DND-41 (cell line): ENCODE data around the gene PSKH1.
A peak's percentile ranks its signal among the peaks of the same experiment; 100 is the strongest.

Source experiments
- ATAC-seq: fragments of 200-7000 bp; cut with Tn5 transposase; 3 replicates; pipeline ENCODE4 v1.9.1; 2021; ENCODE audit warnings: low read depth; ENCODE audit not compliant: insufficient read depth
- DNase-seq: peaks from one replicate; pipeline ENCODE4 v3.0.0-alpha.2; 2020
- H2AFZ ChIP-seq: 2 replicates; pipeline ENCODE4 v1.6.0; 2012; ENCODE audit warnings: low read depth, low read length
- H3K27ac ChIP-seq: 2 replicates; pipeline ENCODE4 v1.5.1; 2012; ENCODE audit warnings: low read length, inconsistent platforms
- H3K27me3 ChIP-seq: fragments of 200-600 bp; sonication (generic); 2 replicates; pipeline ENCODE4 v1.6.0; 2012; ENCODE audit warnings: low read length, mild to moderate bottlenecking, inconsistent platforms; ENCODE audit not compliant: insufficient read depth, poor library complexity
- H3K36me3 ChIP-seq: 2 replicates; pipeline ENCODE4 v1.5.1; 2012; ENCODE audit warnings: low read length, inconsistent platforms; ENCODE audit not compliant: insufficient read depth
- H3K4me1 ChIP-seq: 2 replicates; pipeline ENCODE4 v1.5.1; 2012; ENCODE audit warnings: mild to moderate bottlenecking, low read length; ENCODE audit not compliant: insufficient read depth
- H3K4me2 ChIP-seq: 2 replicates; pipeline ENCODE4 v1.6.0; 2012; ENCODE audit warnings: mild to moderate bottlenecking, moderate library complexity, low read length, inconsistent platforms; ENCODE audit not compliant: insufficient read depth
- H3K4me3 ChIP-seq, 2 experiments: fragments of 200-600 bp in 1 of 2; shearing (Covaris generic) in 1 of 2; 2 replicates each; pipeline ENCODE4 v1.5.1; 2012 to 2016; ENCODE audit warnings: inconsistent platforms in 2 of 2, low read length in 2 of 2, mild to moderate bottlenecking in 2 of 2, low read depth in 1 of 2, moderate library complexity in 1 of 2
- H3K79me2 ChIP-seq: 2 replicates; pipeline ENCODE4 v1.6.0; 2012; ENCODE audit warnings: low read length, inconsistent platforms; ENCODE audit not compliant: insufficient read depth
- H3K9ac ChIP-seq: 2 replicates; pipeline ENCODE4 v1.6.0; 2012; ENCODE audit warnings: low read depth, mild to moderate bottlenecking, inconsistent platforms, low read length, moderate library complexity
- H3K9me3 ChIP-seq: 2 replicates; pipeline ENCODE4 v1.5.1; 2012; ENCODE audit warnings: low read length, moderate library complexity, mild to moderate bottlenecking, inconsistent platforms; ENCODE audit not compliant: insufficient read depth, severe bottlenecking
- H4K20me1 ChIP-seq: 2 replicates; pipeline ENCODE4 v1.6.0; 2012; ENCODE audit warnings: low read length; ENCODE audit not compliant: insufficient read depth
- EZH2 ChIP-seq: IDR thresholded peaks from 3 replicates; pipeline ENCODE4 v1.6.1; 2012; ENCODE audit warnings: borderline replicate concordance, low read depth, mild to moderate bottlenecking, moderate library complexity, low read length, inconsistent platforms; ENCODE audit not compliant: severe bottlenecking
- TF ChIP-seq, protein P1 (sequence below): IDR thresholded peaks from 2 replicates; pipeline ENCODE4 v1.5.1; 2012; ENCODE audit warnings: borderline replicate concordance, low read length, moderate library complexity, mild to moderate bottlenecking; ENCODE audit not compliant: poor library complexity, severe bottlenecking; ENCODE audit errors: extremely low read depth

PSKH1 gene

DNA sequence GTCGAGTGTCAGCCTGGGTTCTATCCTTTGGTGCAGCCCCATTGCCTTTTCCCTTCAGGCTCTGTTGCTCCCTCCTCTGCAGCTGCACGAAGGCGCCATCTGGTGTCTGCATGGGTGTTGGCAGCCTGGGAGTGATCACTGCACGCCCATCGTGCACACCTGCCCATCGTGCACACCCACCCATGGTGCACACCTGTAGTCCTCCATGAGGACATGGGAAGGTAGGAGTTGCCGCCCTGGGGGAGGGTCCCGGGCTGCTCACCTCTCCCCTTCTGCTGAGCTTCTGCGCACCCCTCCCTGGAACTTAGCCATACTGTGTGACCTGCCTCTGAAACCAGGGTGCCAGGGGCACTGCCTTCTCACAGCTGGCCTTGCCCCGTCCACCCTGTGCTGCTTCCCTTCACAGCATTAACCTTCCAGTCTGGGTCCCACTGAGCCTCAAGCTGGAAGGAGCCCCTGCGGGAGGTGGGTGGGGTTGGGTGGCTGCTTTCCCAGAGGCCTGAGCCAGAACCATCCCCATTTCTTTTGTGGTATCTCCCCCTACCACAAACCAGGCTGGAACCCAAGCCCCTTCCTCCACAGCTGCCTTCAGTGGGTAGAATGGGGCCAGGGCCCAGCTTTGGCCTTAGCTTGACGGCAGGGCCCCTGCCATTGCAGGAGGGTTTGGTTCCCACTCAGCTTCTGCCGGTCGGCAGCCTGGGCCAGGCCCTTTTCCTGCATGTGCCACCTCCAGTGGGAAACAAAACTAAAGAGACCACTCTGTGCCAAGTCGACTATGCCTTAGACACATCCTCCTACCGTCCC, 35.7 kb downstream of the PSKH1 start:
- H3K4me2 ChIP-seq = no peak overlapping the region
- H3K4me1 ChIP-seq = no peaks in the 10 kb centered on the region
- ATAC-seq (peak; percentile 89), DNase-seq (peak; percentile 82)
- H3K27me3 ChIP-seq = no peaks in the 10 kb centered on the region
- H3K27ac ChIP-seq = no peak overlapping the region
- H3K9ac ChIP-seq = no peak overlapping the region
- H3K4me3 ChIP-seq = no peak overlapping the region
- H4K20me1 ChIP-seq = peaks cover 20% of the 10 kb centered on the region
- no peak overlapping the region for H2AFZ ChIP-seq
- TF ChIP-seq, protein P1, sequence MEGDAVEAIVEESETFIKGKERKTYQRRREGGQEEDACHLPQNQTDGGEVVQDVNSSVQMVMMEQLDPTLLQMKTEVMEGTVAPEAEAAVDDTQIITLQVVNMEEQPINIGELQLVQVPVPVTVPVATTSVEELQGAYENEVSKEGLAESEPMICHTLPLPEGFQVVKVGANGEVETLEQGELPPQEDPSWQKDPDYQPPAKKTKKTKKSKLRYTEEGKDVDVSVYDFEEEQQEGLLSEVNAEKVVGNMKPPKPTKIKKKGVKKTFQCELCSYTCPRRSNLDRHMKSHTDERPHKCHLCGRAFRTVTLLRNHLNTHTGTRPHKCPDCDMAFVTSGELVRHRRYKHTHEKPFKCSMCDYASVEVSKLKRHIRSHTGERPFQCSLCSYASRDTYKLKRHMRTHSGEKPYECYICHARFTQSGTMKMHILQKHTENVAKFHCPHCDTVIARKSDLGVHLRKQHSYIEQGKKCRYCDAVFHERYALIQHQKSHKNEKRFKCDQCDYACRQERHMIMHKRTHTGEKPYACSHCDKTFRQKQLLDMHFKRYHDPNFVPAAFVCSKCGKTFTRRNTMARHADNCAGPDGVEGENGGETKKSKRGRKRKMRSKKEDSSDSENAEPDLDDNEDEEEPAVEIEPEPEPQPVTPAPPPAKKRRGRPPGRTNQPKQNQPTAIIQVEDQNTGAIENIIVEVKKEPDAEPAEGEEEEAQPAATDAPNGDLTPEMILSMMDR = peak; percentile 98
- no peak for TF ChIP-seq EZH2
- peaks cover 60% of the 10 kb centered on the region for H3K36me3 ChIP-seq
- no peaks in the 10 kb centered on the region for H3K9me3 ChIP-seq
- peaks cover 3% of the 10 kb centered on the region; the same call in 1 of the 2 replicates for H3K79me2 ChIP-seq

DNA sequence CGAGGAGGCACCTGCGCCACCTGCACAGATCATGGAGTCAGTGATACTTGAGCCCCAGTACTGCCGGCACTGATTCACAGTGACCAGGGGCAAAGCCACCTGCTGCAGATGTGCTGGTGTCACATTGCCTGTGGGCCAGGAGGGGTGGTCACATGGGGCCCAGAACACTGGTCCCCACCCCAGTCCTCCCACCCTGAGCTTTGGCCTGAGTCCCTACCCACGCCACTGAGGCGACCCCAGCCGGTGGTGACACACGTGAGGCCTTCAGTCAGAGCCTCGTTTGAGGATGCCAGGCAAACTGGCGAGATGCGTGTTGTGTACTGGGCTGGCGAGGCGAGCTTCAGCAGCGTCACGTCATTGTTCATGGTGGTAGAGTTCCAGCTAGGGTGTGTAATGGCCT, 37.1 kb downstream of the PSKH1 start:
- Histone ChIP-seq H3K4me2 (no peak overlapping the region), H3K9ac (no peak overlapping the region), H2AFZ (no peak overlapping the region), H3K9me3 (no peaks in the 10 kb centered on the region), H3K79me2 (peaks cover 9% of the 10 kb centered on the region), H3K36me3 (peaks cover 69% of the 10 kb centered on the region), H3K4me3 (no peak overlapping the region), H4K20me1 (peaks cover 26% of the 10 kb centered on the region), H3K27me3 (no peaks in the 10 kb centered on the region), H3K27ac (no peak overlapping the region), H3K4me1 (peaks cover 6% of the 10 kb centered on the region)
- DNase-seq (no peak), ATAC-seq (no peak)
- TF ChIP-seq, protein P1 = no peak

DNA sequence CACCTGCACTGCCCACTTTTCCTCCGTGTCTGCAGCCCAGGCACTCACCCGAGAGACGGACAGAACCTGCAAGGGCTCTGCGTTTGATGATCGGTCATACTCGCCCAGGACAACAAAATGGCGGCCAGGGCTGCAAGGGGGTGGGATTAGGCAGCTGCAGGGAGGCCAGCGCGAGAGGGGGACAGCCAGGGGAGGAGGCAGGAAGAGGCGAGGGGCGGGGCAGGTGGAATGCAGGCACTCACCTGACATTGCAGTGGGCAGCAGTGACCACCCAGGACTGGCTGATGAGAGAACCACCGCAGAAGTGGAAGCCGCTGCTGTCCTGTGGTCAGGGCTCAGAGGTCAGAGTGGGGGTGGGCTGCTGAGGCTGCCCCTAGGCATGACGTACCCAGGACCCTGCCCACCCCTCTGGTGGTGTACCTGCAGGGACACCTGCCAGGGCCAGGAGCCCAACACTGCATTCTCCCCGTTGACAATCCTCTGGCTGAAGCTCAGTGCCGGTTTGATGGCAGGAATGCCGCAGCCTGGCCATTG, 37.7 kb downstream of the PSKH1 start:
- DNase-seq (no peak), ATAC-seq (no peak)
- no peak overlapping the region for H3K4me3 ChIP-seq
- no peak overlapping the region for H2AFZ ChIP-seq
- H3K4me2 ChIP-seq = no peak overlapping the region
- H3K27ac ChIP-seq = no peak overlapping the region
- H3K9me3 ChIP-seq = no peaks in the 10 kb centered on the region
- H3K9ac ChIP-seq = no peak overlapping the region
- H3K27me3 ChIP-seq = no peaks in the 10 kb centered on the region
- no peak for TF ChIP-seq EZH2
- TF ChIP-seq, protein P1 = no peak
- H3K4me1 ChIP-seq = peaks cover 11% of the 10 kb centered on the region
- H3K79me2 ChIP-seq = peaks cover 14% of the 10 kb centered on the region
- H4K20me1 ChIP-seq = peaks cover 29% of the 10 kb centered on the region
- peaks cover 74% of the 10 kb centered on the region for H3K36me3 ChIP-seq
